Subcutaneous abdominal adipose tissue (tissue), 5 donors: ENCODE data around the gene FFAR3.
"Not testable (repeated sequence)": the region's sequence is repeated elsewhere in the genome, so short reads cannot be mapped to it uniquely, and the experiment has no call there.

Source experiments
- H3K27ac ChIP-seq: one replicate; pipeline ENCODE4 v1.7.0; 2013; ENCODE audit warnings: low read depth, mild to moderate bottlenecking, inconsistent platforms, low read length, moderate library complexity
- H3K27me3 ChIP-seq, 5 donors: one replicate each; pipeline ENCODE4 v1.7.0; 2013; ENCODE audit warnings: low read length in 5 of 5, inconsistent platforms in 1 of 5; ENCODE audit not compliant: control insufficient read depth in 5 of 5, insufficient read depth in 4 of 5
- H3K36me3 ChIP-seq, 5 donors: one replicate each; pipeline ENCODE4 v1.7.0; 2013; ENCODE audit warnings: low read length in 5 of 5; ENCODE audit not compliant: control insufficient read depth in 5 of 5, insufficient read depth in 5 of 5
- H3K4me1 ChIP-seq, 5 donors: one replicate each; pipeline ENCODE4 v1.7.0; 2013; ENCODE audit warnings: low read length in 5 of 5, mild to moderate bottlenecking in 3 of 5, moderate library complexity in 1 of 5; ENCODE audit not compliant: control insufficient read depth in 5 of 5, insufficient read depth in 5 of 5
- H3K4me3 ChIP-seq, 5 donors: one replicate each; pipeline ENCODE4 v1.7.0; 2013; ENCODE audit warnings: low read length in 5 of 5, low read depth in 1 of 5
- H3K9ac ChIP-seq, 5 donors: one replicate each; pipeline ENCODE4 v1.7.0; 2013; ENCODE audit warnings: low read length in 5 of 5, mild to moderate bottlenecking in 4 of 5, moderate library complexity in 3 of 5
- H3K9me3 ChIP-seq, 5 donors: one replicate each; pipeline ENCODE4 v1.7.0; 2013; ENCODE audit warnings: low read length in 5 of 5; ENCODE audit not compliant: control insufficient read depth in 5 of 5
- donor health status: healthy.
- donor health status: healthy.
- donor health status: healthy.
- donor health status: healthy.
- donor health status: healthy.

Gene FFAR3

GRCh38 chr19:35399948-35400772 is 41.9 kb downstream of the FFAR3 start:
- Histone ChIP-seq H3K36me3 (no peaks in the 10 kb centered on the region), H3K27ac (no peak overlapping the region), H3K9me3 (no peaks in the 10 kb centered on the region), H3K9ac (no peak overlapping the region), H3K4me1 (peaks cover 1 to 15% (median 12%) of the 10 kb centered on the region in 5 donors), H3K27me3 (no peaks in the 10 kb centered on the region), H3K4me3 (no peak overlapping the region)

GRCh38 chr19:35400773-35401100 is 42.5 kb downstream of the FFAR3 start:
- Histone ChIP-seq H3K9me3 (no peaks in the 10 kb centered on the region), H3K27ac (no peak overlapping the region), H3K9ac (no peak overlapping the region), H3K27me3 (no peaks in the 10 kb centered on the region), H3K4me1 (peaks cover 1 to 15% (median 10%) of the 10 kb centered on the region in 5 donors), H3K36me3 (no peaks in the 10 kb centered on the region), H3K4me3 (no peak overlapping the region)

- peaks cover 1 to 15% (median 7%) of the 10 kb centered on the region in 5 donors for H3K4me1 ChIP-seq
- H3K4me3 ChIP-seq, H3K9me3 ChIP-seq, H3K27ac ChIP-seq, H3K27me3 ChIP-seq, H3K9ac ChIP-seq, H3K36me3 ChIP-seq: not testable (repeated sequence)
Observed at GRCh38 chr19:35401416-35401815, 43.2 kb downstream of the FFAR3 start.

GRCh38 chr19:35403116-35403760 is 45.0 kb downstream of the FFAR3 start:
- Histone ChIP-seq H3K4me3 (no peak overlapping the region), H3K27ac (no peak overlapping the region)

GRCh38 chr19:35404879-35405622 is 46.8 kb downstream of the FFAR3 start:
- no peak overlapping the region for H3K27ac ChIP-seq
- H3K36me3 ChIP-seq, result no peaks in the 10 kb centered on the region
- no peak overlapping the region for H3K4me3 ChIP-seq
- no peak overlapping the region for H3K9ac ChIP-seq
- H3K9me3 ChIP-seq, result no peaks in the 10 kb centered on the region
- H3K27me3 ChIP-seq, result no peaks in the 10 kb centered on the region
- peaks cover 1 to 15% (median 7%) of the 10 kb centered on the region in 5 donors for H3K4me1 ChIP-seq

More at GRCh38 chr19:35403116-35403760, 45.0 kb downstream of the FFAR3 start:
- Histone ChIP-seq H3K27me3 (no peaks in the 10 kb centered on the region), H3K9me3 (no peaks in the 10 kb centered on the region), H3K36me3 (no peaks in the 10 kb centered on the region), H3K9ac (no peak overlapping the region), H3K4me1 (peaks cover 1 to 15% (median 7%) of the 10 kb centered on the region in 5 donors)

GRCh38 chr19:35407619-35408018 is 49.4 kb downstream of the FFAR3 start:
- H3K9ac ChIP-seq, result no peak overlapping the region
- peaks cover 1 to 12% (median 7%) of the 10 kb centered on the region in 5 donors for H3K4me1 ChIP-seq
- H3K27me3 ChIP-seq, result no peaks in the 10 kb centered on the region
- H3K36me3 ChIP-seq, result no peaks in the 10 kb centered on the region
- H3K9me3 ChIP-seq, result no peaks in the 10 kb centered on the region
- H3K27ac ChIP-seq, result no peak overlapping the region
- H3K4me3 ChIP-seq, result no peak overlapping the region

- H3K36me3 ChIP-seq, result no peaks in the 10 kb centered on the region
- H3K27me3 ChIP-seq, result no peaks in the 10 kb centered on the region
- no peak overlapping the region for H3K27ac ChIP-seq
- peaks cover 0 to 3% (median under 1%) of the 10 kb centered on the region in 5 donors for H3K4me1 ChIP-seq
- no peak overlapping the region for H3K9ac ChIP-seq
- no peak overlapping the region for H3K4me3 ChIP-seq
- no peaks in the 10 kb centered on the region for H3K9me3 ChIP-seq
Observed at GRCh38 chr19:35408284-35409171, 50.3 kb downstream of the FFAR3 start.

GRCh38 chr19:35409191-35409590 is 50.9 kb downstream of the FFAR3 start:
- Histone ChIP-seq H3K36me3 (no peaks in the 10 kb centered on the region), H3K27me3 (no peaks in the 10 kb centered on the region), H3K4me3 (no peak overlapping the region), H3K27ac (no peak overlapping the region), H3K4me1 (peaks cover 0 to 2% (median 0%) of the 10 kb centered on the region in 5 donors), H3K9me3 (no peaks in the 10 kb centered on the region), H3K9ac (no peak overlapping the region)
